Natural killer cell (primary cell): ENCODE results near the gene KIFC3. TPM values are rescaled to one million over a fixed set of nuclear protein-coding genes. Genes with fewer than 3 reads are reported as not detected.

Experiments used
- ATAC-seq, 3 donors: fragments of 150-1000 bp in 2 of 3; fragments of 200-7000 bp in 1 of 3; cut with Tn5 transposase; 1 replicate in 1 of 3; 2 replicates in 2 of 3; pipeline ENCODE4 v1.10.0; 2021; ENCODE audit warnings: mild to moderate bottlenecking in 2 of 3, moderate library complexity in 2 of 3
- DNase-seq, 2 donors: peaks; one replicate each; pipeline versions ENCODE4 v3.0.0 to v3.0.0-alpha.2; 2013 to 2021; ENCODE audit warnings: mixed read lengths in 1 of 2
- H3K27ac ChIP-seq: one replicate; pipeline ENCODE4 v1.5.1; 2013; ENCODE audit warnings: mild to moderate bottlenecking, low read length
- H3K27me3 ChIP-seq: one replicate; pipeline ENCODE4 v1.6.1; 2013; ENCODE audit warnings: low read length; ENCODE audit not compliant: control insufficient read depth, insufficient read depth
- H3K36me3 ChIP-seq: one replicate; pipeline ENCODE4 v1.6.1; 2013; ENCODE audit warnings: low read length; ENCODE audit not compliant: control insufficient read depth, insufficient read depth
- H3K4me1 ChIP-seq: one replicate; pipeline ENCODE4 v1.6.1; 2013; ENCODE audit warnings: low read length; ENCODE audit not compliant: control insufficient read depth, insufficient read depth
- H3K4me3 ChIP-seq: one replicate; pipeline ENCODE4 v1.5.1; 2013; ENCODE audit warnings: low read length
- H3K9me3 ChIP-seq: one replicate; pipeline ENCODE4 v1.6.1; 2013; ENCODE audit warnings: low read length; ENCODE audit not compliant: control insufficient read depth, insufficient read depth
- H3K27ac Mint-ChIP-seq, 2 donors: one replicate each; pipeline ENCODE4 v1.8.0; 2022; ENCODE audit warnings: mild to moderate bottlenecking in 2 of 2, mixed read lengths in 2 of 2, moderate library complexity in 1 of 2
- H3K27me3 Mint-ChIP-seq, 2 donors: one replicate each; pipeline ENCODE4 v1.8.0; 2022; ENCODE audit warnings: low read depth in 2 of 2, mixed read lengths in 2 of 2
- H3K36me3 Mint-ChIP-seq: one replicate; pipeline ENCODE4 v1.8.0; 2022; ENCODE audit warnings: mixed read lengths
- H3K4me1 Mint-ChIP-seq, 2 donors: one replicate each; pipeline ENCODE4 v1.8.0; 2022; ENCODE audit warnings: mixed read lengths in 2 of 2
- H3K4me3 Mint-ChIP-seq: one replicate; pipeline ENCODE4 v1.8.0; 2022; ENCODE audit warnings: mild to moderate bottlenecking, moderate library complexity, mixed read lengths
- H3K9me3 Mint-ChIP-seq, 2 donors: one replicate each; pipeline ENCODE4 v1.8.0; 2022; ENCODE audit warnings: mixed read lengths in 2 of 2
- CTCF ChIP-seq: fragments of 200-600 bp; IDR thresholded peaks from one replicate; pipeline ENCODE4 v1.8.0; 2022; ENCODE audit warnings: antibody characterized with exemption
- WGBS: methylation state at CpG from one replicate; pipeline ENCODE4 v1.1.7; 2013; ENCODE audit warnings: missing lambda C conversion rate; ENCODE audit not compliant: insufficient coverage; 5-methylcytosine and 5-hydroxymethylcytosine counted together
- intact Hi-C: fragments of 100-400 bp; cut with micrococcal nuclease; formaldehyde crosslinking; loops from one replicate; pipeline ENCODE4 v1.14.2; 2022
- total RNA-seq, 4 donors: library from RNA; stranded (reverse); fragments of 120-200 nt in 1 of 4; gene quantifications; one replicate each; pipeline versions ENCODE4 v1.2.3 to v1.2.4, GENCODE V29; 2013 to 2022

Gene KIFC3
- total RNA-seq, 3 donors from 2014 or later (not counting 1 experiment from before 2014, with no cell fraction given): 54.2 to 106 (median 84.9) TPM

DNA sequence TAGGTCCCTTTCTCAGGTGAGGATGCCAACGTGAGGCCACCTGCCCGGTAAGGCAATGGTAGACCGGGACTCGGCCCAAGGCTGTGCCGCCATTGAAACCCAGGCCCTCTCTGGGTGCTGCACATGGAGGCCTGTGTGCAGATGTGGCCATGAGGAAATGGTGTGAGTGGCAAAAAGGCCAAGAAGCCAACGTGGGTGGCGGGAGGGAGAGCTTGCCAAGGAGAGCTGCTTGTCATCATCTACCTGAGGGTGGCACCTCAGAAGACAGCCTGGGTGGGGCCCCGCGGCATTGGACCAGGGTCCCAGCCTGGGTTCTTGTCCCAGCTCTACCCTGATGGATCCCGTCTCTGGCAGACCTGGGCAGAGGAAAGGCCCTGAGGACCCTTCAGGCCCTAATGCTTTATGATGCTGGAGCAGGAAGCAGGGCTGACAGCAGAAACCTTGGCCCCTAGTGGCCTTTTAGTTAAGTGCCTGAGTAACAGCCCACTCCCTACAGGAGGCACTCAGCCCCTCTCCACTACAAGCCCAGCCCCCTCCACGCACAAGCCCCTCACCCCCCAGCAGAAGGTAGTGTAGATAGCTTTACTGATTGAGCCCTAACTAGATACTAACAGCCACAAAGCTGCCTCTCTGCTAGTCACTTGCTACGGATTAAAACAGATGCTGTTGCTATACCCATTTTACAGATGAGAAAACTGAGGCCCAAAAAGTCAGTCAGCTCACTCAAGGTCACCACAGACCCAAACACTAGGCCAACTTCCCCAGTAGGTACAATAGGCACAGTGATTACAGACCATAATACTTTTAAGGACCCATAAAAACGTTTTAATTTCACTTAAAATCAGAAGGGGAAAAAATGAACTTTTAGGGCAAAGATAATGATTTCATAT, 26.2 kb upstream of the KIFC3 start:
- peak in 2 of 3 donors; percentile 49 to 63 for ATAC-seq
- Histone ChIP-seq H3K4me3 (no peak overlapping the region), H3K27ac (no peak overlapping the region), H3K9me3 (no peaks in the 10 kb centered on the region), H3K36me3 (no peaks in the 10 kb centered on the region), H3K4me1 (no peaks in the 10 kb centered on the region), H3K27me3 (no peaks in the 10 kb centered on the region)
- no peaks in the 10 kb centered on the region for H3K36me3 Mint-ChIP-seq
- H3K9me3 Mint-ChIP-seq: no peaks in the 10 kb centered on the region
- no peak overlapping the region for H3K4me3 Mint-ChIP-seq
- H3K4me1 Mint-ChIP-seq: no peaks in the 10 kb centered on the region
- H3K27ac Mint-ChIP-seq: no peak overlapping the region
- no peak for DNase-seq
- 86% methylated on average over 11 of the region's 13 CpGs for WGBS
- intact Hi-C loops: no loop called here
- peaks cover 0 to 2% of the 10 kb centered on the region in 2 donors for H3K27me3 Mint-ChIP-seq
- no peak for TF ChIP-seq CTCF

GRCh38 chr16:57826706-57827625, 24.7 kb upstream of the KIFC3 start:
- Histone ChIP-seq H3K27ac (no peak overlapping the region), H3K27me3 (no peaks in the 10 kb centered on the region), H3K4me3 (no peak overlapping the region), H3K9me3 (no peaks in the 10 kb centered on the region), H3K36me3 (no peaks in the 10 kb centered on the region), H3K4me1 (no peaks in the 10 kb centered on the region)
- H3K4me3 Mint-ChIP-seq: no peak overlapping the region
- no peak overlapping the region for H3K27ac Mint-ChIP-seq
- intact Hi-C loops: no loop called here
- TF ChIP-seq CTCF: no peak
- H3K9me3 Mint-ChIP-seq: no peaks in the 10 kb centered on the region
- DNase-seq (no peak), ATAC-seq (no peak)
- no peaks in the 10 kb centered on the region for H3K36me3 Mint-ChIP-seq
- H3K27me3 Mint-ChIP-seq: peaks cover 0 to 2% of the 10 kb centered on the region in 2 donors
- H3K4me1 Mint-ChIP-seq: no peaks in the 10 kb centered on the region
- 74% methylated on average over 22 of the region's 22 CpGs for WGBS

GRCh38 chr16:57826052-57826451, 23.8 kb upstream of the KIFC3 start:
- intact Hi-C loops: no loop called here
- peaks cover 0 to 4% of the 10 kb centered on the region in 2 donors for H3K27me3 Mint-ChIP-seq
- H3K27ac ChIP-seq: no peak overlapping the region
- no peak overlapping the region for H3K4me3 Mint-ChIP-seq
- no peaks in the 10 kb centered on the region for H3K27me3 ChIP-seq
- 78% methylated on average over 3 of the region's 4 CpGs for WGBS
- TF ChIP-seq CTCF: no peak
- no peak overlapping the region for H3K4me3 ChIP-seq
- H3K4me1 ChIP-seq: no peaks in the 10 kb centered on the region
- no peaks in the 10 kb centered on the region for H3K36me3 ChIP-seq
- no peaks in the 10 kb centered on the region for H3K4me1 Mint-ChIP-seq
- ATAC-seq (no peak), DNase-seq (no peak)
- no peak overlapping the region for H3K27ac Mint-ChIP-seq
- no peaks in the 10 kb centered on the region for H3K9me3 Mint-ChIP-seq
- no peaks in the 10 kb centered on the region for H3K36me3 Mint-ChIP-seq
- no peaks in the 10 kb centered on the region for H3K9me3 ChIP-seq
